GM13976 (cell line): ENCODE measurements around the gene GIPC2.

Experiments used
- DNase-seq: peaks from one replicate; pipeline ENCODE4 v3.0.0; 2012; ENCODE audit warnings: low spot score
- in situ Hi-C: fragments of 300-500 bp; cut with MboI; formaldehyde crosslinking; loops from one replicate; pipeline ENCODE4 v1.12.0; 2022; ENCODE audit warnings: low sequenced_read_pairs, mixed read lengths, inconsistent platforms; ENCODE audit not compliant: unreplicated experiment
- TF ChIP-seq, protein P1 (sequence below): IDR thresholded peaks from 2 replicates; pipeline ENCODE4 v1.5.1; 2012; ENCODE audit warnings: borderline replicate concordance, mild to moderate bottlenecking; ENCODE audit not compliant: insufficient read depth; ENCODE audit errors: extremely low read depth, missing control alignments, control extremely low read depth

The GIPC2 gene

DNA sequence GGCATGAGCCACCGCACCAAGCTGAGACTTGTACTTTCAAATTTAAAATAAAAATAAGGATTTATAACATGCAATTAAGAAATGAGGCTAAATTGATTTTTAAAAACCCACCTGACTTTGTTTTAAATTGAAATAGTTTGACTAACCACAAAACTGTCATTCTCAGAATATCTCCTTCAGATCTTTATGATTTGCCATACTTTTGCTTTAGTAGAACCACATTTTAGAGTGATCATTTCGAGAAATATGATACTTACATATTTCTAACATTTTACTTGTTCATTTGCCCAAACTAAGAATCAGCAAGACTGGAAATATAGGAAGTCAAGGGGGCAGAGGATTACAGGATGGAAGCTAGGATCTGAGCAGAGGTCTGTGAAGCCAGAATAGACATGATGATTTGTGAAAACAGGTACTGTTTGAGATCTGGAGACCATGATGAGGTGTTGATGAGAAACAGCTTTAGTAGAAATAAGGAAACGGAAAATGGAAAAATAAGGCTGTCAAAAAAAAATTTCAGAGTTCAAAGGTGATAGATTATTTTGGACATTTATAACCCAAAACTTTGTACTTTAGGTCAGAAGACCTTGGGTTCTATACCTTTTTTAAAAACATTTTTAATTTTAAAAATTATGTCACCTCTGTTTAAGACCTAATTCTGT is 44.8 kb downstream of the GIPC2 start:
- no peak for DNase-seq
- in situ Hi-C loops, result no loop called here
- TF ChIP-seq, protein P1, sequence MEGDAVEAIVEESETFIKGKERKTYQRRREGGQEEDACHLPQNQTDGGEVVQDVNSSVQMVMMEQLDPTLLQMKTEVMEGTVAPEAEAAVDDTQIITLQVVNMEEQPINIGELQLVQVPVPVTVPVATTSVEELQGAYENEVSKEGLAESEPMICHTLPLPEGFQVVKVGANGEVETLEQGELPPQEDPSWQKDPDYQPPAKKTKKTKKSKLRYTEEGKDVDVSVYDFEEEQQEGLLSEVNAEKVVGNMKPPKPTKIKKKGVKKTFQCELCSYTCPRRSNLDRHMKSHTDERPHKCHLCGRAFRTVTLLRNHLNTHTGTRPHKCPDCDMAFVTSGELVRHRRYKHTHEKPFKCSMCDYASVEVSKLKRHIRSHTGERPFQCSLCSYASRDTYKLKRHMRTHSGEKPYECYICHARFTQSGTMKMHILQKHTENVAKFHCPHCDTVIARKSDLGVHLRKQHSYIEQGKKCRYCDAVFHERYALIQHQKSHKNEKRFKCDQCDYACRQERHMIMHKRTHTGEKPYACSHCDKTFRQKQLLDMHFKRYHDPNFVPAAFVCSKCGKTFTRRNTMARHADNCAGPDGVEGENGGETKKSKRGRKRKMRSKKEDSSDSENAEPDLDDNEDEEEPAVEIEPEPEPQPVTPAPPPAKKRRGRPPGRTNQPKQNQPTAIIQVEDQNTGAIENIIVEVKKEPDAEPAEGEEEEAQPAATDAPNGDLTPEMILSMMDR, result no peak

DNA sequence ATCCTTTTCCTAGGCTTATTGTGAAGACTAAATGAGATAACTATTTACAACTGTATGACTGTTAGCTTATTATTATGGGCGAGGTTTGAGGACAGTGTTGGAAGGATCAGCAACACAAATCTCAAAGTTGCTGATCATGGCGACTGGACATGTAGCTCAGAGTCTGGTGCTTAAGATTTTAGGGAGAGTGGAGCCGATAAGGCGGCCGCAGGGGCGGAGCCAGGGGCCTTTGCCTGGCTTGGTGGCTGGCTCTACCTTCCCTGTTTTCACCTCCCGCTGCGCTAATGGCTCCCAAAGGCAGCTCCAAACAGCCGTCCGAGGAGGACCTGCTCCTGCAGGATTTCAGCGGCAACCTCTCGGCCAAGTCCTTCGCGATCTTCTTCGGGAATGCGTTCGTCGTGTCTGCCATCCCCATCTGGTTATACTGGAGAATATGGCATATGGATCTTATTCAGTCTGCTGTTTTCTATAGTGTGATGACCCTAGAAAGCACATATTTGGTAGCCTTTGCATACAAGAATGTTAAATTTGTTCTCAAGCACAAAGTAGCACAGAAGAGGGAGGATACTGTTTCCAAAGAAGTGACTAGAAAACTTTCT is 45.5 kb downstream of the GIPC2 start:
- DNase-seq, result no peak
- TF ChIP-seq, protein P1, result no peak
- in situ Hi-C loops, result no loop called here

DNA sequence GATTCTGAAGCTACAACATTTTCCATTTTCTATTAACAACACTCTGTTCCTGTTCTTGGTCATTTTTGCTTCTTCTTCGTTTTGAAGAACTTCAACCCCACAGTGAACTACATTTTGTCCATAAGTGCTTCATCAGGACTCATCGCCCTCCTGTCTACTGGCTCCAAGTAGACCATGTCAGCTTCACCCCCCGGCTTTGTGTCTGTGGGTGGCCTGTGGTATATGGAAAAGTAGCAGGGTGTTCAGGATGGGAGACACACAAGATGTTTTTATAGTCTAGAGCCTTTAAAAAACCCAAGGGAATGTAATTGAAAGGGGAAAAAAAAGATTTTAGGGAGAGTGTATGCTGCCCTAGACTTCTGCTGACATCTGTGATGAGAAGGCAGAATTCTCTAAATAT is 46.1 kb downstream of the GIPC2 start:
- TF ChIP-seq, protein P1, result no peak
- DNase-seq, result no peak
- in situ Hi-C loops, result no loop called here

DNA sequence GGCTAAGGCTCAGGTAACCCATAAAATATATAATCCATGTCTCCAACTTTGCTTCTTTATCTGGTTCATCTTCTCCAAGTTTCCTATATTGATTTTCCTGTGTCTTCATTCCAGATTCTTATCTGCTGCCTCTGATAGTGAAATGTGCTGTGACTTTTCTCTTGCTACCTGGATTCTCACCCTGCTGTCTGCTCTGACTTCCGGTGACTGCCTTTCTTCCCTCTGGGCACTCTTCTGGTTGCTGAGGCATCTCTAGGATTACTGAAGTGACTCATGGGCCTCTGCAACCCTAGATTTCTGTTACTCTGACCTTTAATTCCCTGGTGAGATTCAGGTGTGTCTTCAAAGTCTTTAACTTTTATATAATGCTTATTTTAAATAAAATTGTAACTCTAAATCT is 46.9 kb downstream of the GIPC2 start:
- in situ Hi-C loops, result no loop called here
- TF ChIP-seq, protein P1, result no peak
- no peak for DNase-seq

DNA sequence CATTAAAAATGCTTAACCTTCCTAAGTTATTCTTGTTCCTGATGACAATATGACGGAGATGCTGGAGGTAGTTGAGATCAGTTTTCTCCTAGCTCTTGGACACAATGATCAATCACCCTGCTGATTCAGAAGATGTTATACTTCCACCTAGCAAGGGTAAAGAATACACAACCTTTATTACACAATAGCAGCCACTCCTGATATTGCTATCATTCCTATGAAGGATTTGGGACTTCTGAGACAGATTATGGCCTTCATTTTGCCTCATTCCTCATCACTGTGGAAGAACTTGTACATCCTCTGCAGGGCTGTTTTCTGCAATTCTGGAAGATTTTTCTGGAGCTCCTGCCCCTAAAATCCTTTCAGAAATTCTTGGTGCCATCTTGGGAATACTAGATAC is 47.8 kb downstream of the GIPC2 start:
- in situ Hi-C loops, result no loop called here
- TF ChIP-seq, protein P1, result no peak
- DNase-seq, result no peak

DNA sequence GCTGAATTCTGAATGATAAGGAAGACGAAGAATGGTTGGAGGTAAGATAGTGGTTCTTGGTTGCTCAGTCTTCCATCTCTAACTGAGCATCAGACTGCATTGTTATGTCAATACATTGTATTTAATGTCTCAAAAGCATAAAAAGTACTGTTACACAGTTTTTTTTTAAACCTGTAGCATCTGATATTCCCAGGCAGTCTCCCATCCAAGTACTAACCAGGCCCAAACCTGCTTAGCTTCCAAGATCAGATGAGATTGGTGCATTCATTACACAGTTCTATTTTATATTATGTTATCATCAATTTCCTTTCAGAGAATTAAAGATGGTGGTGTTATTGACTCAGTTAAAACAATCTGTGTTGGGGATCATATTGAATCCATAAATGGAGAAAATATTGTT is 48.9 kb downstream of the GIPC2 start:
- no peak for DNase-seq
- TF ChIP-seq, protein P1, result no peak
- in situ Hi-C loops, result no loop called here
